BLaER1 (cell line): ENCODE data around the gene WNT7A.

Experiments used
- H3K27ac ChIP-seq: shearing (Covaris generic); formaldehyde crosslinking; 2 replicates; pipeline ENCODE4 v1.8.1; 2022
- H3K27me3 ChIP-seq: shearing (Covaris generic); formaldehyde crosslinking; 2 replicates; pipeline ENCODE4 v1.8.1; 2022
- H3K36me3 ChIP-seq: shearing (Covaris generic); formaldehyde crosslinking; 2 replicates; pipeline ENCODE4 v1.8.1; 2022
- H3K4me1 ChIP-seq: shearing (Covaris generic); formaldehyde crosslinking; 2 replicates; pipeline ENCODE4 v1.8.1; 2022
- H3K4me2 ChIP-seq: shearing (Covaris generic); formaldehyde crosslinking; 2 replicates; pipeline ENCODE4 v1.8.1; 2022
- H3K4me3 ChIP-seq: shearing (Covaris generic); formaldehyde crosslinking; 2 replicates; pipeline ENCODE4 v1.8.1; 2022
- H3K9ac ChIP-seq: shearing (Covaris generic); formaldehyde crosslinking; 2 replicates; pipeline ENCODE4 v1.8.1; 2022
- H3K9me3 ChIP-seq: shearing (Covaris generic); formaldehyde crosslinking; 2 replicates; pipeline ENCODE4 v1.8.1; 2022
- H4K20me1 ChIP-seq: shearing (Covaris generic); formaldehyde crosslinking; 2 replicates; pipeline ENCODE4 v1.8.1; 2022
- Cebpa-rat ChIP-seq: shearing (Covaris generic); IDR thresholded peaks from 2 replicates; pipeline ENCODE4 v1.8.1; 2022

Gene WNT7A

GRCh38 chr3:13833506-13834257 lies 46.2 kb downstream of the WNT7A start:
- Histone ChIP-seq H3K36me3 (no peaks in the 10 kb centered on the region), H3K27ac (no peak overlapping the region), H3K4me2 (no peak overlapping the region), H3K27me3 (no peaks in the 10 kb centered on the region), H4K20me1 (no peaks in the 10 kb centered on the region), H3K4me1 (no peaks in the 10 kb centered on the region), H3K9me3 (no peaks in the 10 kb centered on the region), H3K4me3 (no peak overlapping the region), H3K9ac (no peak overlapping the region)
- no peak for TF ChIP-seq Cebpa-rat

GRCh38 chr3:13832130-13832529 lies 47.7 kb downstream of the WNT7A start:
- Histone ChIP-seq H3K27me3 (no peaks in the 10 kb centered on the region), H3K4me3 (no peak overlapping the region), H3K36me3 (no peaks in the 10 kb centered on the region), H3K4me1 (no peaks in the 10 kb centered on the region), H3K27ac (no peak overlapping the region), H4K20me1 (no peaks in the 10 kb centered on the region), H3K9me3 (no peaks in the 10 kb centered on the region), H3K4me2 (no peak overlapping the region), H3K9ac (no peak overlapping the region)
- no peak for TF ChIP-seq Cebpa-rat

- H3K27me3 ChIP-seq: no peaks in the 10 kb centered on the region
- no peaks in the 10 kb centered on the region for H3K36me3 ChIP-seq
- no peak for TF ChIP-seq Cebpa-rat
- no peaks in the 10 kb centered on the region for H3K4me1 ChIP-seq
- no peak overlapping the region for H3K9ac ChIP-seq
- no peak overlapping the region for H3K4me3 ChIP-seq
- H4K20me1 ChIP-seq: no peaks in the 10 kb centered on the region
- H3K4me2 ChIP-seq: no peak overlapping the region
- H3K9me3 ChIP-seq: no peaks in the 10 kb centered on the region
- H3K27ac ChIP-seq: no peak overlapping the region
Observed at GRCh38 chr3:13831386-13831996, 48.4 kb downstream of the WNT7A start.

- Histone ChIP-seq H3K36me3 (no peaks in the 10 kb centered on the region), H3K4me2 (no peak overlapping the region), H3K27ac (no peak overlapping the region), H3K4me3 (no peak overlapping the region), H3K4me1 (no peaks in the 10 kb centered on the region), H3K27me3 (no peaks in the 10 kb centered on the region), H3K9ac (no peak overlapping the region), H3K9me3 (no peaks in the 10 kb centered on the region), H4K20me1 (no peaks in the 10 kb centered on the region)
- no peak for TF ChIP-seq Cebpa-rat
Observed at GRCh38 chr3:13829311-13829710, 50.6 kb downstream of the WNT7A start.

GRCh38 chr3:13828501-13829265 lies 51.2 kb downstream of the WNT7A start:
- H3K27ac ChIP-seq: no peak overlapping the region

GRCh38 chr3:13827699-13828098 lies 52.2 kb downstream of the WNT7A start:
- Histone ChIP-seq H3K9me3 (peaks cover 4% of the 10 kb centered on the region; the same call in 1 of the 2 replicates), H3K9ac (no peak overlapping the region), H4K20me1 (no peaks in the 10 kb centered on the region), H3K4me3 (no peak overlapping the region), H3K4me2 (no peak overlapping the region), H3K27ac (no peak overlapping the region), H3K27me3 (no peaks in the 10 kb centered on the region), H3K4me1 (no peaks in the 10 kb centered on the region), H3K36me3 (no peaks in the 10 kb centered on the region)
- no peak for TF ChIP-seq Cebpa-rat

More at GRCh38 chr3:13828501-13829265, 51.2 kb downstream of the WNT7A start:
- H3K9ac ChIP-seq: no peak overlapping the region
- TF ChIP-seq Cebpa-rat: no peak
- H3K4me2 ChIP-seq: no peak overlapping the region
- no peaks in the 10 kb centered on the region for H4K20me1 ChIP-seq
- no peaks in the 10 kb centered on the region for H3K4me1 ChIP-seq
- H3K36me3 ChIP-seq: no peaks in the 10 kb centered on the region
- no peaks in the 10 kb centered on the region for H3K9me3 ChIP-seq
- H3K4me3 ChIP-seq: no peak overlapping the region
- H3K27me3 ChIP-seq: no peaks in the 10 kb centered on the region

GRCh38 chr3:13827256-13827655 lies 52.6 kb downstream of the WNT7A start:
- no peak overlapping the region for H3K9ac ChIP-seq
- no peak overlapping the region for H3K4me3 ChIP-seq
- H3K36me3 ChIP-seq: no peaks in the 10 kb centered on the region
- no peak overlapping the region for H3K4me2 ChIP-seq
- peaks cover 9% of the 10 kb centered on the region; the same call in 1 of the 2 replicates for H3K9me3 ChIP-seq
- H4K20me1 ChIP-seq: no peaks in the 10 kb centered on the region
- no peak overlapping the region for H3K27ac ChIP-seq
- H3K27me3 ChIP-seq: no peaks in the 10 kb centered on the region
- TF ChIP-seq Cebpa-rat: no peak
- H3K4me1 ChIP-seq: no peaks in the 10 kb centered on the region

- H3K9me3 ChIP-seq: peaks cover 15% of the 10 kb centered on the region; the same call in 1 of the 2 replicates
- H3K4me3 ChIP-seq: no peak overlapping the region
- no peaks in the 10 kb centered on the region for H3K36me3 ChIP-seq
- no peaks in the 10 kb centered on the region for H3K27me3 ChIP-seq
- no peak overlapping the region for H3K27ac ChIP-seq
- no peaks in the 10 kb centered on the region for H3K4me1 ChIP-seq
- TF ChIP-seq Cebpa-rat: no peak
- no peaks in the 10 kb centered on the region for H4K20me1 ChIP-seq
- no peak overlapping the region for H3K9ac ChIP-seq
- H3K4me2 ChIP-seq: no peak overlapping the region
Observed at GRCh38 chr3:13826672-13827071, 53.2 kb downstream of the WNT7A start.

GRCh38 chr3:13825821-13826220 lies 54.0 kb downstream of the WNT7A start:
- H3K4me1 ChIP-seq: no peaks in the 10 kb centered on the region
- TF ChIP-seq Cebpa-rat: no peak
- no peaks in the 10 kb centered on the region for H4K20me1 ChIP-seq
- no peak overlapping the region for H3K9ac ChIP-seq
- H3K4me2 ChIP-seq: no peak overlapping the region
- H3K36me3 ChIP-seq: no peaks in the 10 kb centered on the region
- H3K27me3 ChIP-seq: no peaks in the 10 kb centered on the region
- H3K27ac ChIP-seq: no peak overlapping the region
- peaks cover 21% of the 10 kb centered on the region; the same call in 1 of the 2 replicates for H3K9me3 ChIP-seq
- no peak overlapping the region for H3K4me3 ChIP-seq

- Histone ChIP-seq H3K4me1 (no peaks in the 10 kb centered on the region), H3K36me3 (no peaks in the 10 kb centered on the region), H3K27me3 (no peaks in the 10 kb centered on the region), H4K20me1 (no peaks in the 10 kb centered on the region), H3K9ac (no peak overlapping the region), H3K27ac (no peak overlapping the region), H3K4me2 (no peak overlapping the region), H3K9me3 (peaks cover 21% of the 10 kb centered on the region; the same call in 1 of the 2 replicates), H3K4me3 (no peak overlapping the region)
- TF ChIP-seq Cebpa-rat: no peak
Observed at GRCh38 chr3:13825311-13825579, 54.6 kb downstream of the WNT7A start.
